Calu3 (cell line): Measurements from ENCODE around the gene RFLNA. TPM values are rescaled to one million over a fixed set of nuclear protein-coding genes. Genes with fewer than 3 reads are reported as not detected.

Experiments used
- BruUV-seq: library from RNA; stranded (reverse); fragments of 400-500 nt; replicated peaks from 2 replicates; lab custom pipeline; 2021; lab: Mats Ljungman, UMichigan
- CTCF ChIA-PET: fragments of 300-600 bp; sonication (Branson Sonifier 250); formaldehyde crosslinking; loops from one replicate; lab custom pipeline; 2022; ENCODE audit warnings: antibody characterized with exemption; lab: Charles Lee
- DNase-seq: peaks from one replicate; pipeline ENCODE4 v3.0.0; 2022
- H3K27ac Mint-ChIP-seq: one replicate; pipeline ENCODE4 v1.8.0; 2022; ENCODE audit warnings: mixed read lengths; ENCODE audit not compliant: unreplicated experiment
- H3K27me3 Mint-ChIP-seq: one replicate; pipeline ENCODE4 v1.8.0; 2022; ENCODE audit warnings: mixed read lengths; ENCODE audit not compliant: unreplicated experiment
- H3K36me3 Mint-ChIP-seq: one replicate; pipeline ENCODE4 v1.8.0; 2022; ENCODE audit warnings: mild to moderate bottlenecking, moderate library complexity, mixed read lengths; ENCODE audit not compliant: insufficient read depth, unreplicated experiment
- H3K4me1 Mint-ChIP-seq: one replicate; pipeline ENCODE4 v1.8.0; 2022; ENCODE audit warnings: mild to moderate bottlenecking, low read depth, mixed read lengths; ENCODE audit not compliant: unreplicated experiment
- H3K4me3 Mint-ChIP-seq: one replicate; pipeline ENCODE4 v1.8.0; 2022; ENCODE audit warnings: mild to moderate bottlenecking, low read depth, moderate library complexity, mixed read lengths; ENCODE audit not compliant: unreplicated experiment
- H3K9me3 Mint-ChIP-seq: one replicate; pipeline ENCODE4 v1.8.0; 2022; ENCODE audit warnings: low read depth, mixed read lengths; ENCODE audit not compliant: unreplicated experiment
- intact Hi-C: fragments of 100-400 bp; cut with micrococcal nuclease; formaldehyde crosslinking; loops from one replicate; pipeline ENCODE4 v1.10.0; 2022; ENCODE audit not compliant: unreplicated experiment
- total RNA-seq: library from RNA; stranded (reverse); gene quantifications from 2 replicates; pipeline ENCODE4 v1.2.3, GENCODE V29; 2022
- TF ChIP-seq, protein P1 (sequence below): fragments of 200-600 bp; IDR thresholded peaks from one replicate; pipeline ENCODE4 v1.8.0; 2022; ENCODE audit warnings: antibody characterized with exemption; ENCODE audit not compliant: unreplicated experiment

Gene RFLNA
- total RNA-seq, 1 experiment from 2014 or later, result not detected

DNA sequence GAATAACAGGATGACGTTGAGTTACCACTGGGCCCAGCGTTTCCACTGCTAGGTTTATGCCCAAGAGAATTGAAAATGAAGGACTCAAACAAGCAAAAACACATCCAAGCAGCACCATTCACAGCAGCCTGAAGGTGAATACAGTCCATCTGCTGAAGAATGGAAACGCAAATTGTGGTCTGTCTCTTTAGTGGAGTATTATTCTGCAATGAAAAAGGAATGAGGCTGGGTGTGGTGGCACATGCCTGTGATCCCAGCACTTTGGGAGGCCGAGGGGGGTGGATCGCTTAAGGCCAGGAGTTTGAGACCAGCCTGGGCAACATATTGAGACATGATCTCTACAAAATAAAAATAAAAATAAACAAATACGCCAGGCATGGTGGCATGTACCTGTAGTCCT lies 41.9 kb upstream of the RFLNA start:
- no peaks in the 10 kb centered on the region for H3K4me1 Mint-ChIP-seq
- intact Hi-C loops, result no loop called here
- no peak for DNase-seq
- H3K9me3 Mint-ChIP-seq, result no peaks in the 10 kb centered on the region
- no peak overlapping the region for H3K4me3 Mint-ChIP-seq
- TF ChIP-seq, protein P1, sequence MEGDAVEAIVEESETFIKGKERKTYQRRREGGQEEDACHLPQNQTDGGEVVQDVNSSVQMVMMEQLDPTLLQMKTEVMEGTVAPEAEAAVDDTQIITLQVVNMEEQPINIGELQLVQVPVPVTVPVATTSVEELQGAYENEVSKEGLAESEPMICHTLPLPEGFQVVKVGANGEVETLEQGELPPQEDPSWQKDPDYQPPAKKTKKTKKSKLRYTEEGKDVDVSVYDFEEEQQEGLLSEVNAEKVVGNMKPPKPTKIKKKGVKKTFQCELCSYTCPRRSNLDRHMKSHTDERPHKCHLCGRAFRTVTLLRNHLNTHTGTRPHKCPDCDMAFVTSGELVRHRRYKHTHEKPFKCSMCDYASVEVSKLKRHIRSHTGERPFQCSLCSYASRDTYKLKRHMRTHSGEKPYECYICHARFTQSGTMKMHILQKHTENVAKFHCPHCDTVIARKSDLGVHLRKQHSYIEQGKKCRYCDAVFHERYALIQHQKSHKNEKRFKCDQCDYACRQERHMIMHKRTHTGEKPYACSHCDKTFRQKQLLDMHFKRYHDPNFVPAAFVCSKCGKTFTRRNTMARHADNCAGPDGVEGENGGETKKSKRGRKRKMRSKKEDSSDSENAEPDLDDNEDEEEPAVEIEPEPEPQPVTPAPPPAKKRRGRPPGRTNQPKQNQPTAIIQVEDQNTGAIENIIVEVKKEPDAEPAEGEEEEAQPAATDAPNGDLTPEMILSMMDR, result no peak
- BruUV-seq, result no TSS peak
- CTCF ChIA-PET, result no interaction called here
- H3K27me3 Mint-ChIP-seq, result peaks cover 89% of the 10 kb centered on the region
- no peak overlapping the region for H3K27ac Mint-ChIP-seq
- no peaks in the 10 kb centered on the region for H3K36me3 Mint-ChIP-seq

DNA sequence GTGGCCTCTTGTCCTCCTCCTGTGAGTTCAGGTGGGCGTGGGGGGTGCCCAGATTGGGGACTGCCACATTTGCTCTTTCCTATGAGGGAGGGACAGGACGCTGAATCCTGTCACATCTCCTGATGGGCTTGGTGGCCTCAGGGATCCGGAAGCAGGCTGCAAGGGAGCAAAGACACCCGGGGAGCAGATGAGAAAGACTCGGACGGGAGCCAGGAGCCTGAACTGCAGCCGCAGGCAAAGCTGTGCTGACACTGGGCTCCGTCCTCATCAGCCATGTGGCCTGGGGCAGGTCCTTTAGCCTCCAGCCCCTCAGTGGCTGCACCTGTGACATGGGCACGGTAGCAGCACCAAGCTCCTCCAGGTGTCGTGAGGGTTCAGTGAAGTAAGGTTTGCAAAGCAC lies 40.8 kb upstream of the RFLNA start:
- Mint-ChIP-seq H3K4me1 (peaks cover 1% of the 10 kb centered on the region), H3K27ac (no peak overlapping the region), H3K36me3 (no peaks in the 10 kb centered on the region), H3K9me3 (no peaks in the 10 kb centered on the region), H3K4me3 (no peak overlapping the region), H3K27me3 (peaks cover 89% of the 10 kb centered on the region)
- BruUV-seq, result no TSS peak
- TF ChIP-seq, protein P1, result no peak
- CTCF ChIA-PET, result no interaction called here
- no peak for DNase-seq
- intact Hi-C loops, result no loop called here

DNA sequence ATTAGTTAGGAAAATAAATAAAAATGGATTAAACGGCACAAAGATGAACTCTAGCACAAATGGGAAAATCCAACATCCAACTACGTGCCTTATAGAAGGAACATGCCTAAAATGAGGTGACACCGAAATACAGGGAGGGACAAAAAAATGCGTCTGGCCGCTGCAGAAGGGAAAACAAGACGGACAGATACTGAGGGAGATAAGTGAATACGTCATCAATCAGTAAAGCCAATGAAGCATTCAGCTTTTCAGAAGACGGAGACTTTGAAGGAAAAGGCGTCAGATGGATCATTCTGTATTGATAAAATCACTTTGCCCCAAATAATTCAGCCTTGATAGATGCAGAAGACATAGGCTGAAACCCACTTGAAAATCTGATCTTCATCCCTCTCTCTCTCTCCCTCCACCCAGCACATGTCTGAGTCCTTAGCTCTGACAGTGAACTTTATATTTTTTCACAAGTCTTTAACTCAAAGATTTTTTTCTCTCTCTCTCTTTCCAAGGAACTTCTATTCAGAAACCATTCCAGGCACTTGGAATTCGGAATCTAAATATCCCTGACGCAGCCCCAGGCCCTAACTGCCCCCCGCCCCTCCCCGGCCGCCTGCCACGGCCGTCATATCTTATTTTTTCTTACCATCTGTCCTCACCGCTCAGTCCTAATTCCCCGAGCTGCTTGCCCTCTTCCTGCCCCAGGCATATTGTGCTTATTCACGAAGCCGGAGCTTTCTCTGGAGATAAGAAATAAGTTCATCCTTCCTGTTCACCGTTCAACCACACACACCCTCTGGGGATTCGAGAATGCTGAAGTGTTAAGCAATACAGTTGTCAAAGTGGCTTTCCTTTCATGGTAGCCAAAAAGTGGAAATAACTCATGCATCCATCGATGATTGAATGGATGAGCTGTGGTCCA lies 35.5 kb upstream of the RFLNA start:
- Mint-ChIP-seq H3K4me1 (peaks cover 9% of the 10 kb centered on the region), H3K27ac (no peak overlapping the region), H3K9me3 (no peaks in the 10 kb centered on the region), H3K36me3 (no peaks in the 10 kb centered on the region), H3K4me3 (no peak overlapping the region), H3K27me3 (peaks cover 97% of the 10 kb centered on the region)
- intact Hi-C loops, result no loop called here
- no peak for DNase-seq
- no TSS peak for BruUV-seq
- CTCF ChIA-PET, result no interaction called here
- TF ChIP-seq, protein P1, result no peak

DNA sequence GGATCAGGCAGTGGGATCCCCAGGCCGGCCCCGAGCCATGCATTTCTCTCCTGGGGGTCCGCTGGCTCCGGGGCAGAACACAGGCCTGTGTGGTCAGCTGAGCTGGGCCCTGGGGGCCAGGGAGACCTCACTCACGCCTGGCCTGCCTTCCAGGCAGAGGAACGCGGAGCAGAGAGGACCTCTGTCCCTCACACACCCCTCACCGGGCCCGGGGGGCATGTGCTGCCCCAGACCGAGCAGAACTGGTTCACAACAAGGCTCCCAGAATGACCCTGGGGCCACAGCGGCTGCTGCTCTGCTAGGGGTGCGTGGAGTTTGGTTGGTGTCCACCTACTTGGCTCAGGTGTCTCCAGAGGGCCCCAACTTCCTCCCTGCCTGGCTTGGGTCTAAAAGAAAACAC lies 33.0 kb upstream of the RFLNA start:
- CTCF ChIA-PET, result interaction anchor here (0.6 kb wide), 1 partner anchor 239 kb away, joined by 3 read pairs; no protein-coding TSS in a partner anchor
- intact Hi-C loops, result no loop called here
- TF ChIP-seq, protein P1, result no peak

More for the DNA sequence above, 33.0 kb upstream of the RFLNA start:
- BruUV-seq, result no TSS peak
- Mint-ChIP-seq H3K36me3 (no peaks in the 10 kb centered on the region), H3K4me1 (peaks cover 9% of the 10 kb centered on the region), H3K27me3 (peaks cover 97% of the 10 kb centered on the region), H3K4me3 (no peak overlapping the region), H3K9me3 (no peaks in the 10 kb centered on the region), H3K27ac (no peak overlapping the region)
- DNase-seq, result no peak
